Measurements from ENCODE around the gene CACNA1G. TPM values are rescaled to one million over a fixed set of nuclear protein-coding genes. Genes with fewer than 3 reads are reported as not detected.

The CACNA1G gene
- polyA plus RNA-seq, 4 donors: 0.03 to 1.7 TPM; not detected in 2

- Histone ChIP-seq H3K4me1 (ENCODE audit: control insufficient read depth in 3 of 3, insufficient read depth in 2 of 3, low read depth in 1 of 3, low read length in 2 of 3) (no peaks in the 10 kb centered on the region), H3K36me3 (ENCODE audit: control insufficient read depth in 3 of 3, insufficient read depth in 2 of 3, low read depth in 1 of 3, low read length in 3 of 3) (peaks cover 0 to 4% (median 0%) of the 10 kb centered on the region in 3 donors), H3K27me3 (ENCODE audit: control insufficient read depth in 3 of 3, insufficient read depth in 3 of 3, low read length in 3 of 3) (peaks cover 0 to 3% (median 0%) of the 10 kb centered on the region in 3 donors), H3K4me3 (ENCODE audit: low read depth in 1 of 3, low read length in 3 of 3) (no peak overlapping the region), H3K9me3 (ENCODE audit: control insufficient read depth in 2 of 2, insufficient read depth in 1 of 2, low read depth in 1 of 2, low read length in 1 of 2) (no peaks in the 10 kb centered on the region), H3K27ac (ENCODE audit: low read depth in 1 of 3, low read length in 2 of 3) (no peak overlapping the region)
- WGBS, 3 donors: 87 to 92% (median 90%) methylated on average over 21 of the region's 21 CpGs
- no peak for FAIRE-seq
- no peak for DNase-seq
Observed at GRCh38 chr17:50594892-50595291, 34.4 kb downstream of the CACNA1G start.

GRCh38 chr17:50596191-50597037, 35.9 kb downstream of the CACNA1G start:
- FAIRE-seq (no peak), DNase-seq (peak; percentile 50 to 52)
- H3K4me3 ChIP-seq (ENCODE audit: low read depth in 1 of 3, low read length in 3 of 3): no peak overlapping the region
- H3K36me3 ChIP-seq (ENCODE audit: control insufficient read depth in 3 of 3, insufficient read depth in 2 of 3, low read depth in 1 of 3, low read length in 3 of 3): peaks cover 0 to 4% (median 0%) of the 10 kb centered on the region in 3 donors
- 42 to 68% (median 54%) methylated on average over 33 to 34 of the region's 34 CpGs for WGBS, 3 donors
- H3K9me3 ChIP-seq (ENCODE audit: control insufficient read depth in 2 of 2, insufficient read depth in 1 of 2, low read depth in 1 of 2, low read length in 1 of 2): no peaks in the 10 kb centered on the region
- no peak overlapping the region for H3K27ac ChIP-seq (ENCODE audit: low read depth in 1 of 3, low read length in 2 of 3)
- H3K4me1 ChIP-seq (ENCODE audit: control insufficient read depth in 3 of 3, insufficient read depth in 2 of 3, low read depth in 1 of 3, low read length in 2 of 3): no peaks in the 10 kb centered on the region
- H3K27me3 ChIP-seq (ENCODE audit: control insufficient read depth in 3 of 3, insufficient read depth in 3 of 3, low read length in 3 of 3): peaks cover 0 to 3% (median 0%) of the 10 kb centered on the region in 3 donors

DNA sequence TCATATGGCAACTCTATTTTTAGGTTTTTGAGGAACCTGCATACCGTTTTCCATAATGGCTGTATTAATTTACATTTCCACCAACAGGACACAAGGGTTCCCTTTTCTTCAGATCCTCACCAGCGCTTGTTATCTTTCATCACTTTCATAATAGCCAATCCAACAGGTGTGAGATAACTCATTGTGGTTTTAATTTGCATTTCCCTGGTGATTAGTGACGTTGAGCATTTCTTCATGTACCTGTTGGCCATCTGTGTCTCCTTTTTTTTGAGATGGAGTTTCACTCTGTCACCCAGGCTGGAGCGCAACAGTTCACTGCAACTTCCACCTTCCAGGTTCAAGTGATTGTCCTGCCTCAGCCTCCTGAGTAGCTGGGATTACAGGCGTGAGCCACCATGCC, 38.0 kb downstream of the CACNA1G start:
- Histone ChIP-seq H3K36me3 (ENCODE audit: control insufficient read depth in 3 of 3, insufficient read depth in 2 of 3, low read depth in 1 of 3, low read length in 3 of 3) (peaks cover 0 to 4% (median 0%) of the 10 kb centered on the region in 3 donors), H3K4me1 (ENCODE audit: control insufficient read depth in 3 of 3, insufficient read depth in 2 of 3, low read depth in 1 of 3, low read length in 2 of 3) (no peaks in the 10 kb centered on the region), H3K27ac (ENCODE audit: low read depth in 1 of 3, low read length in 2 of 3) (no peak overlapping the region), H3K9me3 (ENCODE audit: control insufficient read depth in 2 of 2, insufficient read depth in 1 of 2, low read depth in 1 of 2, low read length in 1 of 2) (no peaks in the 10 kb centered on the region), H3K4me3 (ENCODE audit: low read depth in 1 of 3, low read length in 3 of 3) (no peak overlapping the region), H3K27me3 (ENCODE audit: control insufficient read depth in 3 of 3, insufficient read depth in 3 of 3, low read length in 3 of 3) (peaks cover 0 to 5% (median 0%) of the 10 kb centered on the region in 3 donors)
- FAIRE-seq: no peak
- DNase-seq: no peak
- WGBS, 3 donors: 54 to 69% (median 59%) methylated on average over 5 of the region's 5 CpGs

DNA sequence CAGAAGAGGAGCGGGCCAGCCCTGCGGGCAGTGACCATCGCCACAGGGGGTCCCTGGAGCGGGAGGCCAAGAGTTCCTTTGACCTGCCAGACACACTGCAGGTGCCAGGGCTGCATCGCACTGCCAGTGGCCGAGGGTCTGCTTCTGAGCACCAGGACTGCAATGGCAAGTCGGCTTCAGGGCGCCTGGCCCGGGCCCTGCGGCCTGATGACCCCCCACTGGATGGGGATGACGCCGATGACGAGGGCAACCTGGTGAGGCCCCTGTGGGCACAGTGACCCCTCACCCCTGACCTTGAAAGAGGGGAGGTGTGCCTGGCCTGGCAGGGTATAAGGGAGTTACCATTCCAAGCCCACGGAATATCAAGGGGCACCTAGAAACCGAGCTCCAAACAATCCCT, 39.1 kb downstream of the CACNA1G start:
- FAIRE-seq: no peak
- 87 to 91% (median 90%) methylated on average over 12 to 15 of the region's 15 CpGs for WGBS, 3 donors
- H3K9me3 ChIP-seq (ENCODE audit: control insufficient read depth in 2 of 2, insufficient read depth in 1 of 2, low read depth in 1 of 2, low read length in 1 of 2): no peaks in the 10 kb centered on the region

DNA sequence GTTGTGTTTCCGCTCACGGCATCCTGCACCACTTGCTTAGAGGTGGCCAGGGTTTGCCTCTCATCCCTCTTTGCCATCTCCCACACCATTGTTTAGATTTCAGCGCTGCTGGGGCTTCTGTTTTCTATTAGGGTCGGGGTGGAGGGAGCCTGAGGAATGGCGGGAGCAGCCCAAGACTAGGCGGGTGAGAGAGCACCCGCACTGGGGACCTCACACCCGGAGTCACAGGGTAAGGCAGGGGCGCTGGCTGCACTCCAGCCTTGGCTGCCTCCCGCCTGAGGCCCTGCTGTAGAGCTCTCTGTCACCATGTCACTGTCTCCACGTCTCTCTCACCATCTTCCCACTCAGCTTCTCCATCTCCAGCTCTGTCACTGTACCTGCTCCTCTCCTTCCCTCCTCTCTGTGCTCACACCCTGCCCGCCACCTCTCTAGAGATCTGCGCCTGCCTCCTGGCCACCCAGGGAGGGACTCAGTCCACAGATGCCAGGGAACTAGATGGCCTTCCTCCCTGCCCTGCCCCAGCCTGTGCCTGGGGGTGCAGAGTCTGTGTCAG, 41.4 kb downstream of the CACNA1G start:
- Histone ChIP-seq H3K27me3 (ENCODE audit: control insufficient read depth in 3 of 3, insufficient read depth in 3 of 3, low read length in 3 of 3) (peaks cover 0 to 8% (median 0%) of the 10 kb centered on the region in 3 donors), H3K9me3 (ENCODE audit: control insufficient read depth in 2 of 2, insufficient read depth in 1 of 2, low read depth in 1 of 2, low read length in 1 of 2) (no peaks in the 10 kb centered on the region), H3K4me3 (ENCODE audit: low read depth in 1 of 3, low read length in 3 of 3) (no peak overlapping the region), H3K36me3 (ENCODE audit: control insufficient read depth in 3 of 3, insufficient read depth in 2 of 3, low read depth in 1 of 3, low read length in 3 of 3) (peaks cover 0 to 7% (median 0%) of the 10 kb centered on the region in 3 donors), H3K27ac (ENCODE audit: low read depth in 1 of 3, low read length in 2 of 3) (no peak overlapping the region), H3K4me1 (ENCODE audit: control insufficient read depth in 3 of 3, insufficient read depth in 2 of 3, low read depth in 1 of 3, low read length in 2 of 3) (peaks cover 0 to 10% (median 0%) of the 10 kb centered on the region in 3 donors)
- FAIRE-seq (no peak), DNase-seq (no peak)
- 62 to 68% (median 63%) methylated on average over 13 of the region's 13 CpGs for WGBS, 3 donors

More for the DNA sequence above, 39.1 kb downstream of the CACNA1G start:
- no peaks in the 10 kb centered on the region for H3K4me1 ChIP-seq (ENCODE audit: control insufficient read depth in 3 of 3, insufficient read depth in 2 of 3, low read depth in 1 of 3, low read length in 2 of 3)
- DNase-seq: no peak
- no peak overlapping the region for H3K4me3 ChIP-seq (ENCODE audit: low read depth in 1 of 3, low read length in 3 of 3)
- H3K27ac ChIP-seq (ENCODE audit: low read depth in 1 of 3, low read length in 2 of 3): no peak overlapping the region
- H3K27me3 ChIP-seq (ENCODE audit: control insufficient read depth in 3 of 3, insufficient read depth in 3 of 3, low read length in 3 of 3): peaks cover 0 to 11% (median 0%) of the 10 kb centered on the region in 3 donors
- peaks cover 0 to 4% (median 0%) of the 10 kb centered on the region in 3 donors for H3K36me3 ChIP-seq (ENCODE audit: control insufficient read depth in 3 of 3, insufficient read depth in 2 of 3, low read depth in 1 of 3, low read length in 3 of 3)

GRCh38 chr17:50602836-50603235, 42.3 kb downstream of the CACNA1G start:
- WGBS, 3 donors: 86 to 92% (median 88%) methylated on average over 17 to 18 of the region's 18 CpGs
- Histone ChIP-seq H3K4me3 (ENCODE audit: low read depth in 1 of 3, low read length in 3 of 3) (no peak overlapping the region), H3K27ac (ENCODE audit: low read depth in 1 of 3, low read length in 2 of 3) (no peak overlapping the region), H3K27me3 (ENCODE audit: control insufficient read depth in 3 of 3, insufficient read depth in 3 of 3, low read length in 3 of 3) (peaks cover 0 to 8% (median 0%) of the 10 kb centered on the region in 3 donors), H3K4me1 (ENCODE audit: control insufficient read depth in 3 of 3, insufficient read depth in 2 of 3, low read depth in 1 of 3, low read length in 2 of 3) (peaks cover 0 to 10% (median 0%) of the 10 kb centered on the region in 3 donors), H3K9me3 (ENCODE audit: control insufficient read depth in 2 of 2, insufficient read depth in 1 of 2, low read depth in 1 of 2, low read length in 1 of 2) (no peaks in the 10 kb centered on the region), H3K36me3 (ENCODE audit: control insufficient read depth in 3 of 3, insufficient read depth in 2 of 3, low read depth in 1 of 3, low read length in 3 of 3) (peaks cover 0 to 7% (median 0%) of the 10 kb centered on the region in 3 donors)
- FAIRE-seq: no peak
- DNase-seq: no peak

- H3K36me3 ChIP-seq (ENCODE audit: control insufficient read depth in 3 of 3, insufficient read depth in 2 of 3, low read depth in 1 of 3, low read length in 3 of 3): peaks cover 0 to 7% (median 0%) of the 10 kb centered on the region in 3 donors
- H3K4me1 ChIP-seq (ENCODE audit: control insufficient read depth in 3 of 3, insufficient read depth in 2 of 3, low read depth in 1 of 3, low read length in 2 of 3): peaks cover 0 to 10% (median 0%) of the 10 kb centered on the region in 3 donors
- no peaks in the 10 kb centered on the region for H3K9me3 ChIP-seq (ENCODE audit: control insufficient read depth in 2 of 2, insufficient read depth in 1 of 2, low read depth in 1 of 2, low read length in 1 of 2)
- DNase-seq: peak in 1 of 2 donors; percentile 10
- WGBS, 3 donors: 25 to 55% (median 30%) methylated on average over 9 of the region's 9 CpGs
- H3K4me3 ChIP-seq (ENCODE audit: low read depth in 1 of 3, low read length in 3 of 3): no peak overlapping the region
- H3K27me3 ChIP-seq (ENCODE audit: control insufficient read depth in 3 of 3, insufficient read depth in 3 of 3, low read length in 3 of 3): peaks cover 0 to 8% (median 0%) of the 10 kb centered on the region in 3 donors
- H3K27ac ChIP-seq (ENCODE audit: low read depth in 1 of 3, low read length in 2 of 3): no peak overlapping the region
- no peak for FAIRE-seq
Observed at GRCh38 chr17:50603340-50603739, 42.8 kb downstream of the CACNA1G start.

DNA sequence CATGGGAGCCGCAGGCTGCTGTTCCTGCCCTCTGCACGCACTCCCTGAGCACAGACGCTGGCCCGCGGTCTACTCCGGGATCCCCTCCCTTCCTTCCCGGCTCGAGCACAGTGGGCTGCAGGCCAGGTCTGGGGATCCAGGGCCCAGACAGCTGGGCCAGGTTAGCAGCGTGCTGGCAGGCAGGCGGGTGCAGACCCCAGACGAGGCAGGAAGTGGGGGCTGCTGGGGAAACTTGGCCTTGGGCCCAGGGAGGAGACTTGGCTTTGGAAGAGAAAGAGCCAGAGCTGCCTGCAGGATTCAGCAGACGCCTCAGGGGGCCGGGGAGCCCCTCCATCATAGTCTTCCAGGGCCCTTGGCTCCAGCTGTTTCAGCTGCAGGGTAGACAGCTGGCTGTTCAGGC, 44.0 kb downstream of the CACNA1G start:
- H3K36me3 ChIP-seq (ENCODE audit: control insufficient read depth in 3 of 3, insufficient read depth in 2 of 3, low read depth in 1 of 3, low read length in 3 of 3): peaks cover 0 to 7% (median 0%) of the 10 kb centered on the region in 3 donors
- no peak for FAIRE-seq
- no peaks in the 10 kb centered on the region for H3K9me3 ChIP-seq (ENCODE audit: control insufficient read depth in 2 of 2, insufficient read depth in 1 of 2, low read depth in 1 of 2, low read length in 1 of 2)
- H3K27ac ChIP-seq (ENCODE audit: low read depth in 1 of 3, low read length in 2 of 3): peak overlapping the region in 1 of 3 donors; percentile 48
- peaks cover 0 to 10% (median 0%) of the 10 kb centered on the region in 3 donors for H3K4me1 ChIP-seq (ENCODE audit: control insufficient read depth in 3 of 3, insufficient read depth in 2 of 3, low read depth in 1 of 3, low read length in 2 of 3)
- peaks cover 0 to 8% (median 0%) of the 10 kb centered on the region in 3 donors for H3K27me3 ChIP-seq (ENCODE audit: control insufficient read depth in 3 of 3, insufficient read depth in 3 of 3, low read length in 3 of 3)
- WGBS, 3 donors: 31 to 57% (median 36%) methylated on average over 13 of the region's 13 CpGs
- H3K4me3 ChIP-seq (ENCODE audit: low read depth in 1 of 3, low read length in 3 of 3): no peak overlapping the region
- DNase-seq: peak in 1 of 2 donors; percentile 57

All from small intestine (tissue), 7 donors.